ENCODE results near the gene HSBP1. TPM values are rescaled to one million over a fixed set of nuclear protein-coding genes. Genes with fewer than 3 reads are reported as not detected.

HSBP1 gene
- total RNA-seq, 2 donors from 2014 or later = 229 to 239 TPM

GRCh38 chr16:83849421-83849820, 41.6 kb downstream of the HSBP1 start:
- H3K27me3 Mint-ChIP-seq (ENCODE audit: insufficient read depth) = no peaks in the 10 kb centered on the region
- H3K27ac Mint-ChIP-seq = peak overlapping the region; percentile 4
- peaks cover 42% of the 10 kb centered on the region for H3K4me1 Mint-ChIP-seq

GRCh38 chr16:83850947-83851346, 43.2 kb downstream of the HSBP1 start:
- Histone ChIP-seq H3K4me1 (ENCODE audit: control insufficient read depth, insufficient read depth, low read length) (peaks cover 4% of the 10 kb centered on the region), H3K9me3 (ENCODE audit: control insufficient read depth, low read length) (no peaks in the 10 kb centered on the region), H3K27ac (ENCODE audit: low read depth, low read length) (no peak overlapping the region), H3K9ac (ENCODE audit: extremely low read depth, low read length, poor library complexity, severe bottlenecking) (no peak overlapping the region), H3K4me3 (ENCODE audit: low read length) (no peak overlapping the region), H3K27me3 (ENCODE audit: control insufficient read depth, insufficient read depth, low read length, poor library complexity, severe bottlenecking) (no peaks in the 10 kb centered on the region), H3K36me3 (ENCODE audit: control insufficient read depth, insufficient read depth, low read length) (no peaks in the 10 kb centered on the region)
- no peak for DNase-seq
- no peak overlapping the region for H3K4me3 Mint-ChIP-seq
- H3K4me1 Mint-ChIP-seq = peaks cover 42% of the 10 kb centered on the region
- no peaks in the 10 kb centered on the region for H3K36me3 Mint-ChIP-seq (ENCODE audit: low read depth)
- no peaks in the 10 kb centered on the region for H3K9me3 Mint-ChIP-seq
- WGBS, 2 experiments (ENCODE audit: insufficient coverage in 1 of 2, insufficient read length in 1 of 2) = 90 to 94% methylated on average over 5 of the region's 5 CpGs
- no peaks in the 10 kb centered on the region for H3K27me3 Mint-ChIP-seq (ENCODE audit: insufficient read depth)
- H3K27ac Mint-ChIP-seq = no peak overlapping the region
- no peak for TF ChIP-seq CTCF (conservative IDR thresholded peaks at IDR 0.05)

More at GRCh38 chr16:83849421-83849820, 41.6 kb downstream of the HSBP1 start:
- Mint-ChIP-seq H3K36me3 (ENCODE audit: low read depth) (no peaks in the 10 kb centered on the region), H3K4me3 (no peak overlapping the region), H3K9me3 (no peaks in the 10 kb centered on the region)
- no peak overlapping the region for H3K9ac ChIP-seq (ENCODE audit: extremely low read depth, low read length, poor library complexity, severe bottlenecking)
- 88% methylated on average over 1 to 6 of the region's 6 CpGs for WGBS, 2 experiments (ENCODE audit: insufficient coverage in 1 of 2, insufficient read length in 1 of 2)
- H3K4me1 ChIP-seq (ENCODE audit: control insufficient read depth, insufficient read depth, low read length) = peaks cover 4% of the 10 kb centered on the region
- H3K4me3 ChIP-seq (ENCODE audit: low read length) = no peak overlapping the region
- no peak overlapping the region for H3K27ac ChIP-seq (ENCODE audit: low read depth, low read length)
- H3K27me3 ChIP-seq (ENCODE audit: control insufficient read depth, insufficient read depth, low read length, poor library complexity, severe bottlenecking) = no peaks in the 10 kb centered on the region
- no peak for TF ChIP-seq CTCF (conservative IDR thresholded peaks at IDR 0.05)
- H3K36me3 ChIP-seq (ENCODE audit: control insufficient read depth, insufficient read depth, low read length) = no peaks in the 10 kb centered on the region
- H3K9me3 ChIP-seq (ENCODE audit: control insufficient read depth, low read length) = no peaks in the 10 kb centered on the region
- DNase-seq = peak; percentile 38

GRCh38 chr16:83851473-83851872, 43.7 kb downstream of the HSBP1 start:
- peaks cover 42% of the 10 kb centered on the region for H3K4me1 Mint-ChIP-seq

More at GRCh38 chr16:83851473-83851872, 43.7 kb downstream of the HSBP1 start:
- DNase-seq = no peak
- Histone ChIP-seq H3K9me3 (ENCODE audit: control insufficient read depth, low read length) (no peaks in the 10 kb centered on the region), H3K4me1 (ENCODE audit: control insufficient read depth, insufficient read depth, low read length) (peaks cover 4% of the 10 kb centered on the region), H3K9ac (ENCODE audit: extremely low read depth, low read length, poor library complexity, severe bottlenecking) (no peak overlapping the region), H3K27ac (ENCODE audit: low read depth, low read length) (no peak overlapping the region), H3K36me3 (ENCODE audit: control insufficient read depth, insufficient read depth, low read length) (no peaks in the 10 kb centered on the region), H3K27me3 (ENCODE audit: control insufficient read depth, insufficient read depth, low read length, poor library complexity, severe bottlenecking) (no peaks in the 10 kb centered on the region), H3K4me3 (ENCODE audit: low read length) (no peak overlapping the region)
- Mint-ChIP-seq H3K27ac (peak overlapping the region; percentile 24), H3K27me3 (ENCODE audit: insufficient read depth) (no peaks in the 10 kb centered on the region), H3K36me3 (ENCODE audit: low read depth) (no peaks in the 10 kb centered on the region), H3K9me3 (no peaks in the 10 kb centered on the region), H3K4me3 (no peak overlapping the region)
- no peak for TF ChIP-seq CTCF (conservative IDR thresholded peaks at IDR 0.05)
- 89 to 97% methylated on average over 3 to 4 of the region's 4 CpGs for WGBS, 2 experiments (ENCODE audit: insufficient coverage in 1 of 2, insufficient read length in 1 of 2)

Data from endodermal cell (in vitro differentiated cells).